NB4 (cell line): ENCODE measurements around the gene TRPM4.

Experiments
- MYC ChIP-seq: IDR thresholded peaks from 2 replicates; pipeline ENCODE4 v1.6.1; 2011; ENCODE audit warnings: low read depth, low read length
- TF ChIP-seq, protein P1 (sequence below): IDR thresholded peaks from one replicate; pipeline ENCODE4 v1.5.1; 2012; ENCODE audit warnings: low read depth, low read length

DNA sequence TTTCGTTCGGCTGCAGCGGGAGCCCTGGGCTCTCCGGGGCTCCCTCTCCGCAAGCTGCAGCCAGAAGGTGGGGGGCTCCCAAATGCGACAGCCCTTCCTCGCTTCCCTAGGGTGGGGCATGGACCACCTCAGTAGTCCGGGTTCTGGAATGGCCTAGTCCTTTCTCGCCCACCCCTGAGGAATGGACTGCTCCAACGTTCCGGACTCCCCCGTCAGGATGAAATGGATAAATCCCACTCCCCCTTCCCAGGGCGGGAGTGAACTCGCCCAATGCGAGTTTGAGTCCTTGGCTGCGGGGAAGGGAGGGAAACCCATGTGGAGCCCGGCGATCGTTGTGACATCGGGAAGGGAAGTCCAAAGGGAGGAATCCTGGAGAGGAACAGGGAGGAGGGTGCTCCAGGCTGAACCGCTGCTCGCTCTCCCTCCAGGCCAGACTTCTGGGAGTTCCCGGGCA lies 7.9 kb upstream of the TRPM4 start:
- TF ChIP-seq, protein P1, sequence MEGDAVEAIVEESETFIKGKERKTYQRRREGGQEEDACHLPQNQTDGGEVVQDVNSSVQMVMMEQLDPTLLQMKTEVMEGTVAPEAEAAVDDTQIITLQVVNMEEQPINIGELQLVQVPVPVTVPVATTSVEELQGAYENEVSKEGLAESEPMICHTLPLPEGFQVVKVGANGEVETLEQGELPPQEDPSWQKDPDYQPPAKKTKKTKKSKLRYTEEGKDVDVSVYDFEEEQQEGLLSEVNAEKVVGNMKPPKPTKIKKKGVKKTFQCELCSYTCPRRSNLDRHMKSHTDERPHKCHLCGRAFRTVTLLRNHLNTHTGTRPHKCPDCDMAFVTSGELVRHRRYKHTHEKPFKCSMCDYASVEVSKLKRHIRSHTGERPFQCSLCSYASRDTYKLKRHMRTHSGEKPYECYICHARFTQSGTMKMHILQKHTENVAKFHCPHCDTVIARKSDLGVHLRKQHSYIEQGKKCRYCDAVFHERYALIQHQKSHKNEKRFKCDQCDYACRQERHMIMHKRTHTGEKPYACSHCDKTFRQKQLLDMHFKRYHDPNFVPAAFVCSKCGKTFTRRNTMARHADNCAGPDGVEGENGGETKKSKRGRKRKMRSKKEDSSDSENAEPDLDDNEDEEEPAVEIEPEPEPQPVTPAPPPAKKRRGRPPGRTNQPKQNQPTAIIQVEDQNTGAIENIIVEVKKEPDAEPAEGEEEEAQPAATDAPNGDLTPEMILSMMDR: no peak
- TF ChIP-seq MYC: no peak
